ENCODE results near the gene GSTA2. TPM values are rescaled to one million over a fixed set of nuclear protein-coding genes. Genes with fewer than 3 reads are reported as not detected.

The GSTA2 gene
- total and polyA plus RNA-seq, 2 of the 13 experiments (the other 11 are each of a cell fraction or from before 2014, with no cell fraction given) = 0.75 to 13.7 TPM

DNA sequence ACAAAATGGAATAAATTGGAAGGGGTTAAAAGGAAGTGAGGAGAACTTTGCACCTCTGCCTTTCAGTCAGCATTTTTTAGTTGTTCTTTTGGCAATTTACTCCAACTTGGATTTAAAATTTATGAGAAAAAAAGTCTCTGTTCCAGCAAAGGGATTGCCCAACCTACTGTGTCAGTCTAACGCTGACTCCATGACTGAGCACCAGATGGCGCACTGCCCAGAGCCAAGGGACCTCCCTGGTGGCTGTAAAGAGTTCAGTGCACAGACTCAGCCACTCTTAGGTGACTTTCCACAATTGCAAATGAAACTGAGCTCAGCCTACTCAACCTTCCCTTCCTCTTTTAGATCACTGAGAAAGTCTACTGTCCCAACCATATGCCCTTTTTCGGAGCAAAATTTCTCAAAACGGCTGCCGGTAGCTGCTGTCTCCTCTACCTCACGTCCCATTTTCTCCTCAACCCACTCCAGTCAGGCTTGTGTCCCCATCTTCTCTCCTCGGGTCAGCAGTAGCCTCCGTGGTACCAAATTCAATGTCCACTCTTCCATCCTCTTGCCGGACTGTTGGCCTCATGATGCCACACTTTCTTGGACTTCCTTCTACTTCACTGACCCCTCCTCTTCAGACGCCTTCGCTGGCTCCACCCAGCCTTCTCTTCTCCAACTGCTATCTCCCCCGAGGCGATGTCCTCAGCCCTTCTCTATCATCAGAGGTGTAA lies 38.7 kb downstream of the GSTA2 start (continued):
- TF ChIP-seq, protein P1, sequence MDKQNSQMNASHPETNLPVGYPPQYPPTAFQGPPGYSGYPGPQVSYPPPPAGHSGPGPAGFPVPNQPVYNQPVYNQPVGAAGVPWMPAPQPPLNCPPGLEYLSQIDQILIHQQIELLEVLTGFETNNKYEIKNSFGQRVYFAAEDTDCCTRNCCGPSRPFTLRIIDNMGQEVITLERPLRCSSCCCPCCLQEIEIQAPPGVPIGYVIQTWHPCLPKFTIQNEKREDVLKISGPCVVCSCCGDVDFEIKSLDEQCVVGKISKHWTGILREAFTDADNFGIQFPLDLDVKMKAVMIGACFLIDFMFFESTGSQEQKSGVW (CRISPR knock-in tag; IDR thresholded peaks at IDR 0.05; ENCODE audit: borderline replicate concordance) = no peak
- peak; percentile 27; the same call in 1 of the 2 replicates for TF ChIP-seq SMAD1 (CRISPR knock-in tag; IDR thresholded peaks at IDR 0.05; ENCODE audit: borderline replicate concordance, low read depth)
- TF ChIP-seq KMT2A (CRISPR knock-in tag; IDR thresholded peaks at IDR 0.05) = 0 out of 2 replicates have a peak, but pooled peaks have one; percentile 23
- TF ChIP-seq, protein P2, sequence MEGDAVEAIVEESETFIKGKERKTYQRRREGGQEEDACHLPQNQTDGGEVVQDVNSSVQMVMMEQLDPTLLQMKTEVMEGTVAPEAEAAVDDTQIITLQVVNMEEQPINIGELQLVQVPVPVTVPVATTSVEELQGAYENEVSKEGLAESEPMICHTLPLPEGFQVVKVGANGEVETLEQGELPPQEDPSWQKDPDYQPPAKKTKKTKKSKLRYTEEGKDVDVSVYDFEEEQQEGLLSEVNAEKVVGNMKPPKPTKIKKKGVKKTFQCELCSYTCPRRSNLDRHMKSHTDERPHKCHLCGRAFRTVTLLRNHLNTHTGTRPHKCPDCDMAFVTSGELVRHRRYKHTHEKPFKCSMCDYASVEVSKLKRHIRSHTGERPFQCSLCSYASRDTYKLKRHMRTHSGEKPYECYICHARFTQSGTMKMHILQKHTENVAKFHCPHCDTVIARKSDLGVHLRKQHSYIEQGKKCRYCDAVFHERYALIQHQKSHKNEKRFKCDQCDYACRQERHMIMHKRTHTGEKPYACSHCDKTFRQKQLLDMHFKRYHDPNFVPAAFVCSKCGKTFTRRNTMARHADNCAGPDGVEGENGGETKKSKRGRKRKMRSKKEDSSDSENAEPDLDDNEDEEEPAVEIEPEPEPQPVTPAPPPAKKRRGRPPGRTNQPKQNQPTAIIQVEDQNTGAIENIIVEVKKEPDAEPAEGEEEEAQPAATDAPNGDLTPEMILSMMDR (CRISPR knock-in tag; IDR thresholded peaks at IDR 0.05) = peak; percentile 95
- no peak for TF ChIP-seq MLLT10 (CRISPR knock-in tag; IDR thresholded peaks at IDR 0.05)
- TF ChIP-seq, protein P3, sequence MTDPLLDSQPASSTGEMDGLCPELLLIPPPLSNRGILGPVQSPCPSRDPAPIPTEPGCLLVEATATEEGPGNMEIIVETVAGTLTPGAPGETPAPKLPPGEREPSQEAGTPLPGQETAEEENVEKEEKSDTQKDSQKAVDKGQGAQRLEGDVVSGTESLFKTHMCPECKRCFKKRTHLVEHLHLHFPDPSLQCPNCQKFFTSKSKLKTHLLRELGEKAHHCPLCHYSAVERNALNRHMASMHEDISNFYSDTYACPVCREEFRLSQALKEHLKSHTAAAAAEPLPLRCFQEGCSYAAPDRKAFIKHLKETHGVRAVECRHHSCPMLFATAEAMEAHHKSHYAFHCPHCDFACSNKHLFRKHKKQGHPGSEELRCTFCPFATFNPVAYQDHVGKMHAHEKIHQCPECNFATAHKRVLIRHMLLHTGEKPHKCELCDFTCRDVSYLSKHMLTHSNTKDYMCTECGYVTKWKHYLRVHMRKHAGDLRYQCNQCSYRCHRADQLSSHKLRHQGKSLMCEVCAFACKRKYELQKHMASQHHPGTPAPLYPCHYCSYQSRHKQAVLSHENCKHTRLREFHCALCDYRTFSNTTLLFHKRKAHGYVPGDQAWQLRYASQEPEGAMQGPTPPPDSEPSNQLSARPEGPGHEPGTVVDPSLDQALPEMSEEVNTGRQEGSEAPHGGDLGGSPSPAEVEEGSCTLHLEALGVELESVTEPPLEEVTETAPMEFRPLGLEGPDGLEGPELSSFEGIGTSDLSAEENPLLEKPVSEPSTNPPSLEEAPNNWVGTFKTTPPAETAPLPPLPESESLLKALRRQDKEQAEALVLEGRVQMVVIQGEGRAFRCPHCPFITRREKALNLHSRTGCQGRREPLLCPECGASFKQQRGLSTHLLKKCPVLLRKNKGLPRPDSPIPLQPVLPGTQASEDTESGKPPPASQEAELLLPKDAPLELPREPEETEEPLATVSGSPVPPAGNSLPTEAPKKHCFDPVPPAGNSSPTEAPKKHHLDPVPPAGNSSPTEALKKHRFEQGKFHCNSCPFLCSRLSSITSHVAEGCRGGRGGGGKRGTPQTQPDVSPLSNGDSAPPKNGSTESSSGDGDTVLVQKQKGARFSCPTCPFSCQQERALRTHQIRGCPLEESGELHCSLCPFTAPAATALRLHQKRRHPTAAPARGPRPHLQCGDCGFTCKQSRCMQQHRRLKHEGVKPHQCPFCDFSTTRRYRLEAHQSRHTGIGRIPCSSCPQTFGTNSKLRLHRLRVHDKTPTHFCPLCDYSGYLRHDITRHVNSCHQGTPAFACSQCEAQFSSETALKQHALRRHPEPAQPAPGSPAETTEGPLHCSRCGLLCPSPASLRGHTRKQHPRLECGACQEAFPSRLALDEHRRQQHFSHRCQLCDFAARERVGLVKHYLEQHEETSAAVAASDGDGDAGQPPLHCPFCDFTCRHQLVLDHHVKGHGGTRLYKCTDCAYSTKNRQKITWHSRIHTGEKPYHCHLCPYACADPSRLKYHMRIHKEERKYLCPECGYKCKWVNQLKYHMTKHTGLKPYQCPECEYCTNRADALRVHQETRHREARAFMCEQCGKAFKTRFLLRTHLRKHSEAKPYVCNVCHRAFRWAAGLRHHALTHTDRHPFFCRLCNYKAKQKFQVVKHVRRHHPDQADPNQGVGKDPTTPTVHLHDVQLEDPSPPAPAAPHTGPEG (CRISPR knock-in tag; IDR thresholded peaks at IDR 0.05) = 0 out of 2 replicates have a peak, but pooled peaks have one; percentile 42
- TF ChIP-seq BRCA1 (CRISPR knock-in tag; IDR thresholded peaks at IDR 0.05) = no peak
- no peak for TF ChIP-seq ETV6 (CRISPR knock-in tag; conservative IDR thresholded peaks at IDR 0.05)
- no peak for TF ChIP-seq ZNF772 (CRISPR knock-in tag; IDR thresholded peaks at IDR 0.05)
- TF ChIP-seq ZNF274 (CRISPR knock-in tag; IDR thresholded peaks at IDR 0.05) = no peak; the same call in 1 of the 2 replicates
- TF ChIP-seq RFXANK (CRISPR knock-in tag; IDR thresholded peaks at IDR 0.05) = no peak
- TF ChIP-seq CBX5 (CRISPR knock-in tag; IDR thresholded peaks at IDR 0.05; ENCODE audit: borderline replicate concordance) = peak; percentile 95
- no peak for TF ChIP-seq CREB1 (IDR thresholded peaks at IDR 0.05)
- no peak for TF ChIP-seq CREB1 (CRISPR knock-in tag; IDR thresholded peaks at IDR 0.05)
- TF ChIP-seq, protein P4, sequence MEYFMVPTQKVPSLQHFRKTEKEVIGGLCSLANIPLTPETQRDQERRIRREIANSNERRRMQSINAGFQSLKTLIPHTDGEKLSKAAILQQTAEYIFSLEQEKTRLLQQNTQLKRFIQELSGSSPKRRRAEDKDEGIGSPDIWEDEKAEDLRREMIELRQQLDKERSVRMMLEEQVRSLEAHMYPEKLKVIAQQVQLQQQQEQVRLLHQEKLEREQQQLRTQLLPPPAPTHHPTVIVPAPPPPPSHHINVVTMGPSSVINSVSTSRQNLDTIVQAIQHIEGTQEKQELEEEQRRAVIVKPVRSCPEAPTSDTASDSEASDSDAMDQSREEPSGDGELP (IDR thresholded peaks at IDR 0.05; ENCODE audit: borderline replicate concordance, low read depth) = no peak
- TF ChIP-seq, protein P5, sequence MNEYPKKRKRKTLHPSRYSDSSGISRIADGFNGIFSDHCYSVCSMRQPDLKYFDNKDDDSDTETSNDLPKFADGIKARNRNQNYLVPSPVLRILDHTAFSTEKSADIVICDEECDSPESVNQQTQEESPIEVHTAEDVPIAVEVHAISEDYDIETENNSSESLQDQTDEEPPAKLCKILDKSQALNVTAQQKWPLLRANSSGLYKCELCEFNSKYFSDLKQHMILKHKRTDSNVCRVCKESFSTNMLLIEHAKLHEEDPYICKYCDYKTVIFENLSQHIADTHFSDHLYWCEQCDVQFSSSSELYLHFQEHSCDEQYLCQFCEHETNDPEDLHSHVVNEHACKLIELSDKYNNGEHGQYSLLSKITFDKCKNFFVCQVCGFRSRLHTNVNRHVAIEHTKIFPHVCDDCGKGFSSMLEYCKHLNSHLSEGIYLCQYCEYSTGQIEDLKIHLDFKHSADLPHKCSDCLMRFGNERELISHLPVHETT (CRISPR knock-in tag; conservative IDR thresholded peaks at IDR 0.05) = no peak
- no peak for TF ChIP-seq ATM (IDR thresholded peaks at IDR 0.05; ENCODE audit: borderline replicate concordance)
- TF ChIP-seq ZNF543 (CRISPR knock-in tag; IDR thresholded peaks at IDR 0.05) = 0 out of 2 replicates have a peak, but pooled peaks have one; percentile 10
- peak; percentile 81; the same call in 1 of the 2 replicates for TF ChIP-seq SSRP1 (CRISPR knock-in tag; IDR thresholded peaks at IDR 0.05)
- TF ChIP-seq NFIB (CRISPR knock-in tag; IDR thresholded peaks at IDR 0.05; ENCODE audit: borderline replicate concordance) = no peak
